ENCODE measurements around the gene CCDC106.
A peak's percentile ranks its signal among the peaks of the same experiment; 100 is the strongest.

Gene CCDC106

DNA sequence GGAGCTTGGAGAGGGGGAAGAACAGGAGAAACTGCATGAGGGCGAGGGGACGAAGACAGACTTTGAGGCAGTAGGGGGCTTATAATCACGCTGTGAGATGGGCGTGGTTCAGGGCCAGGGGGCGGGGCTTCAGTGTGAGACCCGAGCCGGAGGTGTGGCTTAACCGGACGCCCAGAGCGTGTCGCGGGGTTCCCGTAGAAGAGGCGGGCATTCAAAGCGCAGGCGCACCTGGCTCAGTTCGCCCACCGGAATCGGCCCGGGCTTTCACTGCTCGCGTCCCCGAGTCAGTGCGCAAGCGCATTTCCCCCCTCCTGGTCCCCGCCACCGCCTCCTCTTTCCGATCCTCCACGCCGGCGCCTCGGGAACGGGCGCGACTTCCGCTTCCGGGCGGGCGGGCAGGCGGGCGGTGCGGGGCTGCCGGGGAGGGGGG lies 42.8 kb upstream of the CCDC106 start (continued):
- TF ChIP-seq AEBP2 (tag by site-specific recombination; IDR thresholded peaks at IDR 0.05; ENCODE audit: borderline replicate concordance) (no peak), ZNF416 (tag by site-specific recombination; IDR thresholded peaks at IDR 0.05) (no peak), ATF2 (tag by site-specific recombination; IDR thresholded peaks at IDR 0.05; ENCODE audit: low read depth) (no peak), ZNF76 (tag by site-specific recombination; IDR thresholded peaks at IDR 0.05; ENCODE audit: borderline replicate concordance, low read depth) (no peak), ZNF626 (tag by site-specific recombination; IDR thresholded peaks at IDR 0.05) (no peak), OSR2 (tag by site-specific recombination; IDR thresholded peaks at IDR 0.05) (no peak), ZNF138 (tag by site-specific recombination; IDR thresholded peaks at IDR 0.05; ENCODE audit: borderline replicate concordance) (no peak), ZSCAN18 (tag by site-specific recombination; IDR thresholded peaks at IDR 0.05) (no peak), SP2 (tag by site-specific recombination; IDR thresholded peaks at IDR 0.05) (peak; percentile 87), ZNF571 (tag by site-specific recombination; IDR thresholded peaks at IDR 0.05) (no peak), ZNF837 (tag by site-specific recombination; IDR thresholded peaks at IDR 0.05) (no peak), ZNF16 (tag by site-specific recombination; IDR thresholded peaks at IDR 0.05; ENCODE audit: low read depth) (no peak), SCRT2 (tag by site-specific recombination; IDR thresholded peaks at IDR 0.05) (no peak), ZNF157 (tag by site-specific recombination; IDR thresholded peaks at IDR 0.05) (no peak), ZNF335 (tag by site-specific recombination; conservative IDR thresholded peaks at IDR 0.05) (no peak), ZNF843 (tag by site-specific recombination; IDR thresholded peaks at IDR 0.05) (no peak), ZNF707 (tag by site-specific recombination; IDR thresholded peaks at IDR 0.05) (no peak), FEZF1 (tag by site-specific recombination; IDR thresholded peaks at IDR 0.05) (no peak), ZNF473 (tag by site-specific recombination; IDR thresholded peaks at IDR 0.05) (no peak), ZNF292 (tag by site-specific recombination; IDR thresholded peaks at IDR 0.05; ENCODE audit: borderline replicate concordance, low read depth) (no peak), ZEB2 (tag by site-specific recombination; IDR thresholded peaks at IDR 0.05) (peak; percentile 44), ZBTB48 (tag by site-specific recombination; IDR thresholded peaks at IDR 0.05) (no peak), ZNF274 (IDR thresholded peaks at IDR 0.05; ENCODE audit: low read length) (no peak), ZNF274 (tag by site-specific recombination; IDR thresholded peaks at IDR 0.05; ENCODE audit: borderline replicate concordance) (no peak), ZNF121 (tag by site-specific recombination; IDR thresholded peaks at IDR 0.05) (no peak), ZBTB20 (tag by site-specific recombination; IDR thresholded peaks at IDR 0.05) (peak; percentile 72; the same call in 1 of the 2 replicates)
- TF ChIP-seq, protein P1, sequence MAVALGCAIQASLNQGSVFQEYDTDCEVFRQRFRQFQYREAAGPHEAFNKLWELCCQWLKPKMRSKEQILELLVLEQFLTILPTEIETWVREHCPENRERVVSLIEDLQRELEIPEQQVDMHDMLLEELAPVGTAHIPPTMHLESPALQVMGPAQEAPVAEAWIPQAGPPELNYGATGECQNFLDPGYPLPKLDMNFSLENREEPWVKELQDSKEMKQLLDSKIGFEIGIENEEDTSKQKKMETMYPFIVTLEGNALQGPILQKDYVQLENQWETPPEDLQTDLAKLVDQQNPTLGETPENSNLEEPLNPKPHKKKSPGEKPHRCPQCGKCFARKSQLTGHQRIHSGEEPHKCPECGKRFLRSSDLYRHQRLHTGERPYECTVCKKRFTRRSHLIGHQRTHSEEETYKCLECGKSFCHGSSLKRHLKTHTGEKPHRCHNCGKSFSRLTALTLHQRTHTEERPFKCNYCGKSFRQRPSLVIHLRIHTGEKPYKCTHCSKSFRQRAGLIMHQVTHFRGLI (tag by site-specific recombination; IDR thresholded peaks at IDR 0.05) = no peak
- TF ChIP-seq, protein P2, sequence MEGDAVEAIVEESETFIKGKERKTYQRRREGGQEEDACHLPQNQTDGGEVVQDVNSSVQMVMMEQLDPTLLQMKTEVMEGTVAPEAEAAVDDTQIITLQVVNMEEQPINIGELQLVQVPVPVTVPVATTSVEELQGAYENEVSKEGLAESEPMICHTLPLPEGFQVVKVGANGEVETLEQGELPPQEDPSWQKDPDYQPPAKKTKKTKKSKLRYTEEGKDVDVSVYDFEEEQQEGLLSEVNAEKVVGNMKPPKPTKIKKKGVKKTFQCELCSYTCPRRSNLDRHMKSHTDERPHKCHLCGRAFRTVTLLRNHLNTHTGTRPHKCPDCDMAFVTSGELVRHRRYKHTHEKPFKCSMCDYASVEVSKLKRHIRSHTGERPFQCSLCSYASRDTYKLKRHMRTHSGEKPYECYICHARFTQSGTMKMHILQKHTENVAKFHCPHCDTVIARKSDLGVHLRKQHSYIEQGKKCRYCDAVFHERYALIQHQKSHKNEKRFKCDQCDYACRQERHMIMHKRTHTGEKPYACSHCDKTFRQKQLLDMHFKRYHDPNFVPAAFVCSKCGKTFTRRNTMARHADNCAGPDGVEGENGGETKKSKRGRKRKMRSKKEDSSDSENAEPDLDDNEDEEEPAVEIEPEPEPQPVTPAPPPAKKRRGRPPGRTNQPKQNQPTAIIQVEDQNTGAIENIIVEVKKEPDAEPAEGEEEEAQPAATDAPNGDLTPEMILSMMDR (tag by site-specific recombination; IDR thresholded peaks at IDR 0.05) = no peak
- TF ChIP-seq, protein P3, sequence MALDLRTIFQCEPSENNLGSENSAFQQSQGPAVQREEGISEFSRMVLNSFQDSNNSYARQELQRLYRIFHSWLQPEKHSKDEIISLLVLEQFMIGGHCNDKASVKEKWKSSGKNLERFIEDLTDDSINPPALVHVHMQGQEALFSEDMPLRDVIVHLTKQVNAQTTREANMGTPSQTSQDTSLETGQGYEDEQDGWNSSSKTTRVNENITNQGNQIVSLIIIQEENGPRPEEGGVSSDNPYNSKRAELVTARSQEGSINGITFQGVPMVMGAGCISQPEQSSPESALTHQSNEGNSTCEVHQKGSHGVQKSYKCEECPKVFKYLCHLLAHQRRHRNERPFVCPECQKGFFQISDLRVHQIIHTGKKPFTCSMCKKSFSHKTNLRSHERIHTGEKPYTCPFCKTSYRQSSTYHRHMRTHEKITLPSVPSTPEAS (tag by site-specific recombination; IDR thresholded peaks at IDR 0.05) = no peak
- TF ChIP-seq, protein P4, sequence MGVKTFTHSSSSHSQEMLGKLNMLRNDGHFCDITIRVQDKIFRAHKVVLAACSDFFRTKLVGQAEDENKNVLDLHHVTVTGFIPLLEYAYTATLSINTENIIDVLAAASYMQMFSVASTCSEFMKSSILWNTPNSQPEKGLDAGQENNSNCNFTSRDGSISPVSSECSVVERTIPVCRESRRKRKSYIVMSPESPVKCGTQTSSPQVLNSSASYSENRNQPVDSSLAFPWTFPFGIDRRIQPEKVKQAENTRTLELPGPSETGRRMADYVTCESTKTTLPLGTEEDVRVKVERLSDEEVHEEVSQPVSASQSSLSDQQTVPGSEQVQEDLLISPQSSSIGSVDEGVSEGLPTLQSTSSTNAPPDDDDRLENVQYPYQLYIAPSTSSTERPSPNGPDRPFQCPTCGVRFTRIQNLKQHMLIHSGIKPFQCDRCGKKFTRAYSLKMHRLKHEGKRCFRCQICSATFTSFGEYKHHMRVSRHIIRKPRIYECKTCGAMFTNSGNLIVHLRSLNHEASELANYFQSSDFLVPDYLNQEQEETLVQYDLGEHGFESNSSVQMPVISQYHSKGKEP (tag by site-specific recombination; IDR thresholded peaks at IDR 0.05) = no peak
- TF ChIP-seq, protein P5, sequence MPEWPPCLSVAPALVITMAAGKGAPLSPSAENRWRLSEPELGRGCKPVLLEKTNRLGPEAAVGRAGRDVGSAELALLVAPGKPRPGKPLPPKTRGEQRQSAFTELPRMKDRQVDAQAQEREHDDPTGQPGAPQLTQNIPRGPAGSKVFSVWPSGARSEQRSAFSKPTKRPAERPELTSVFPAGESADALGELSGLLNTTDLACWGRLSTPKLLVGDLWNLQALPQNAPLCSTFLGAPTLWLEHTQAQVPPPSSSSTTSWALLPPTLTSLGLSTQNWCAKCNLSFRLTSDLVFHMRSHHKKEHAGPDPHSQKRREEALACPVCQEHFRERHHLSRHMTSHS (tag by site-specific recombination; IDR thresholded peaks at IDR 0.05) = no peak
